H1 (cell line): ENCODE measurements around the gene XRRA1. TPM values are rescaled to one million over a fixed set of nuclear protein-coding genes. Genes with fewer than 3 reads are reported as not detected.

Source experiments
- GABPA ChIP-seq: IDR thresholded peaks from 2 replicates; pipeline ENCODE4 v1.6.1; 2011; ENCODE audit warnings: mild to moderate bottlenecking, low read length, moderate library complexity, borderline replicate concordance; ENCODE audit not compliant: insufficient read depth
- TAF1 ChIP-seq: IDR thresholded peaks from 2 replicates; pipeline ENCODE4 v1.6.1; 2011; ENCODE audit warnings: mild to moderate bottlenecking, low read depth, low read length
- polyA plus RNA-seq, 7 experiments: library from polyadenylated mRNA; depleted of rRNA in 3 of 7; stranded (reverse) in 5 of 7; unstranded in 2 of 7; fragments of >200 nt in 5 of 7; fragments of 200-250 nt in 2 of 7; gene quantifications; 1 replicate in 5 of 7; 2 replicates in 1 of 7; 4 replicates in 1 of 7; pipeline versions ENCODE4 v1.2.1 to v1.2.3, GENCODE V29; 2011 to 2013; ENCODE audit warnings: missing spikeins in 2 of 7, mixed read lengths in 2 of 7
- total RNA-seq: library from RNA; stranded (reverse); fragmentation: NEBNext Ultra II Directional; extraction: Animal tissue kit (Norgen Biotek cat#: 25700); gene quantifications from 2 replicates; pipeline ENCODE4 v1.2.1, GENCODE V29; 2021
- TF ChIP-seq, protein P1 (sequence below): IDR thresholded peaks from 2 replicates; pipeline ENCODE4 v1.6.1; 2012; ENCODE audit warnings: low read length, inconsistent platforms

The XRRA1 gene
- total and polyA plus RNA-seq, 2 of the 8 experiments (the other 6 are each of a cell fraction or from before 2014, with no cell fraction given): 2.1 to 7.1 TPM

DNA sequence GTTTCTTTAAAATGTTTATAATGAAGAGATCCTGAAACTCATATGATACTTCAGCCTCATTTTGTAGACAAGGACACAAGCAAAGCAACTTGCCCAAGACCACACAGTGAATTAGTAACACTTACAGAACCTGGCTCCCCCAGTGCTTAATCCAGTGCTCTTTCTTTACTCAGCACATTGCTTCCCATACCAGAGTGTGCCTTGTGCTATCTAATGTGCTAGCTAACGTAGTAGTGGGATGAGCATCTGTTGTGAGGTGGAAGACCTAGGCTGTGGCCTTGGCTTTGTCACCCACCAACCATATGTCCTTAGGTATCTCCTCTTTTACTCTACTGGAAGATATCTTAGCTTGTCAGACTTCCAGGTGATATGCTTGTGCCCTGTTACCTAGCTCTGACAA, 5.3 kb upstream of the XRRA1 start (continued):
- TF ChIP-seq, protein P1, sequence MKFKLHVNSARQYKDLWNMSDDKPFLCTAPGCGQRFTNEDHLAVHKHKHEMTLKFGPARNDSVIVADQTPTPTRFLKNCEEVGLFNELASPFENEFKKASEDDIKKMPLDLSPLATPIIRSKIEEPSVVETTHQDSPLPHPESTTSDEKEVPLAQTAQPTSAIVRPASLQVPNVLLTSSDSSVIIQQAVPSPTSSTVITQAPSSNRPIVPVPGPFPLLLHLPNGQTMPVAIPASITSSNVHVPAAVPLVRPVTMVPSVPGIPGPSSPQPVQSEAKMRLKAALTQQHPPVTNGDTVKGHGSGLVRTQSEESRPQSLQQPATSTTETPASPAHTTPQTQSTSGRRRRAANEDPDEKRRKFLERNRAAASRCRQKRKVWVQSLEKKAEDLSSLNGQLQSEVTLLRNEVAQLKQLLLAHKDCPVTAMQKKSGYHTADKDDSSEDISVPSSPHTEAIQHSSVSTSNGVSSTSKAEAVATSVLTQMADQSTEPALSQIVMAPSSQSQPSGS: no peak
- no peak for TF ChIP-seq TAF1
- no peak for TF ChIP-seq GABPA
